Measurements from ENCODE around the gene EIF4G3. TPM values are rescaled to one million over a fixed set of nuclear protein-coding genes. Genes with fewer than 3 reads are reported as not detected.

The EIF4G3 gene
- total RNA-seq, 1 donor from 2014 or later = 39.3 TPM

DNA sequence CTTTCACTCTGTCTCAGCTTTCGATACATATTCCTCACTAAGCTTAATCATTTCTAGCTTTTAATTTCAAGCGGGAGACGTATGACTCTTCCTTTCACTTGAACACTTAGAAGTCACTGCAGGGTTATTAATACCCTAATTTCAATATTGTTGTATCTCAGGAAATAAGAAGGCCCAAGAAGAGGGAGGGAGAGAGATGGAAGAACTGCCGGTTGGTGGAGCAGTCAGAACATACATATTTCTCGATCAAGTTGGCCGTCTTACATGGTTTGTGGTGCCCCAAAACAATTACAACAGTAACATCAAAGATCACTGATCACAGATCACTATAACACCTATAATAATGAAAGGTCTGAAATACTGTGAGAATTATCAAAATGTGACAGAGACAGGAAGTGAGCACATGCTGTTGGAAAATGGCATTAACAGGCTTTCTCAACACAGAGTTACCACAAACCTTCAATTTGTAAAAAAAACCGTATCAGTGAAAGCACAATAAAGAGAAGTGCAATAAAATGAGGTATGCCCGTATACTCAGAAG is 244.2 kb downstream of the EIF4G3 start:
- Histone ChIP-seq H3K4me3 (no peak overlapping the region), H3K9me3 (no peaks in the 10 kb centered on the region), H3K27ac (no peak overlapping the region), H3K4me1 (no peaks in the 10 kb centered on the region), H3K36me3 (no peaks in the 10 kb centered on the region), H3K27me3 (no peaks in the 10 kb centered on the region)
- TF ChIP-seq CTCF (IDR thresholded peaks at IDR 0.05) = no peak
- TF ChIP-seq POLR2AphosphoS5 (IDR thresholded peaks at IDR 0.05; ENCODE audit: insufficient read depth in 1 of 2, low read depth in 1 of 2) = no peak
- no peak for TF ChIP-seq POLR2A (IDR thresholded peaks at IDR 0.05)
- DNase-seq (ENCODE audit: extremely low spot score in 2 of 2) = no peak
- intact Hi-C loops (cut with DNase I) = no loop called here

GRCh38 chr1:20931930-20932436 is 244.7 kb downstream of the EIF4G3 start:
- no peak for DNase-seq (ENCODE audit: extremely low spot score in 2 of 2)
- no peaks in the 10 kb centered on the region for H3K27me3 ChIP-seq
- H3K36me3 ChIP-seq = no peaks in the 10 kb centered on the region
- H3K4me1 ChIP-seq = no peaks in the 10 kb centered on the region
- no peaks in the 10 kb centered on the region for H3K9me3 ChIP-seq
- TF ChIP-seq POLR2A (IDR thresholded peaks at IDR 0.05) (no peak), CTCF (IDR thresholded peaks at IDR 0.05) (no peak), POLR2AphosphoS5 (IDR thresholded peaks at IDR 0.05; ENCODE audit: insufficient read depth in 1 of 2, low read depth in 1 of 2) (no peak)
- intact Hi-C loops (cut with DNase I) = no loop called here
- H3K27ac ChIP-seq = no peak overlapping the region
- H3K4me3 ChIP-seq = no peak overlapping the region

DNA sequence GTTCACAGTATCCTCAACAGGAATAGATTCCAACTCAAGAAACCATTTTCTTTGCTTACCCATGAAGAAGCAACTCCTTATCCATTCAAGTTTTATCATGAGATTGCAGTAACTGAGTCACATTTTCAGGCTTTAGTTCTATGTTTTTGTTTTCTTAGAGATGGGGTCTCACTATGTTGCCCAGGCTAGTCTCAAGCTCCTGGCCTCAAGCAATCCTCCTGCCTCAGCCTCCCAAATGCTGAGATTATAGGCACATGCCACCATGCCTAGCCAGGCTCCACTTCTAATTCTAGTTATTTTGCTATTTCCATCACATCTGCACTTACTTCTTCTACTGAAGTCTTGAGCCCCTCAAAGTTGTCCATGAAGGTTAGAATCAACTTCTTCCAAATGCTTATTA is 246.3 kb downstream of the EIF4G3 start:
- Histone ChIP-seq H3K4me1 (no peaks in the 10 kb centered on the region), H3K36me3 (no peaks in the 10 kb centered on the region), H3K9me3 (no peaks in the 10 kb centered on the region), H3K4me3 (no peak overlapping the region), H3K27ac (no peak overlapping the region), H3K27me3 (no peaks in the 10 kb centered on the region)
- TF ChIP-seq POLR2A (IDR thresholded peaks at IDR 0.05) (no peak), CTCF (IDR thresholded peaks at IDR 0.05) (no peak)
- DNase-seq (ENCODE audit: extremely low spot score in 2 of 2) = no peak
- intact Hi-C loops (cut with DNase I) = no loop called here

GRCh38 chr1:20928146-20928545 is 248.6 kb downstream of the EIF4G3 start:
- H3K27me3 ChIP-seq = no peaks in the 10 kb centered on the region
- H3K9me3 ChIP-seq = no peaks in the 10 kb centered on the region
- intact Hi-C loops (cut with DNase I) = no loop called here
- H3K36me3 ChIP-seq = no peaks in the 10 kb centered on the region
- H3K4me3 ChIP-seq = no peak overlapping the region
- no peak for DNase-seq (ENCODE audit: extremely low spot score in 2 of 2)
- no peak overlapping the region for H3K27ac ChIP-seq
- TF ChIP-seq POLR2A (IDR thresholded peaks at IDR 0.05) = no peak
- TF ChIP-seq CTCF (IDR thresholded peaks at IDR 0.05) = no peak
- no peak for TF ChIP-seq POLR2AphosphoS5 (IDR thresholded peaks at IDR 0.05; ENCODE audit: insufficient read depth in 1 of 2, low read depth in 1 of 2)
- no peaks in the 10 kb centered on the region for H3K4me1 ChIP-seq

DNA sequence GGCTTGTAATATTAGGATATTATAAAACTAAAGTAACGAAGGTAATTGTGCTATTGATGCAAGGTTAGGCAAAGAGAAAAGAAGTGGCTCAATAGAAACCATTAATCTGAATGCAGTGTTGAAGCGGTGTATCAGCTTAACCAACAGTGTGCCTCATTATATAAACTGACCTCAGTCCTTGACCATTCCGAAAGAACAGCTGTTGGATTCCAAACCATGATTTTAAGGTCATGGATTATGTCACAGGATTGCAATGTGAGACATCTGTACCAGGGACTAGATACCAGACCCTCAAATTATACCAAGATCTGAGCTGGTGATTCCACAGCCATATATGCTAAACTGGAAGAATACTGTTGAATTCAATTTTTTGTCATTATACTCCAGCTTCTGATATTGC is 255.4 kb downstream of the EIF4G3 start:
- Histone ChIP-seq H3K27me3 (no peaks in the 10 kb centered on the region), H3K9me3 (no peaks in the 10 kb centered on the region), H3K4me3 (no peak overlapping the region), H3K36me3 (no peaks in the 10 kb centered on the region), H3K4me1 (no peaks in the 10 kb centered on the region), H3K27ac (no peak overlapping the region)
- no peak for DNase-seq (ENCODE audit: extremely low spot score in 2 of 2)
- TF ChIP-seq POLR2AphosphoS5 (IDR thresholded peaks at IDR 0.05; ENCODE audit: insufficient read depth in 1 of 2, low read depth in 1 of 2) (no peak), POLR2A (IDR thresholded peaks at IDR 0.05) (no peak), CTCF (IDR thresholded peaks at IDR 0.05) (no peak)
- intact Hi-C loops (cut with DNase I) = no loop called here
